Activated CD4-positive, CD25-positive, alpha-beta regulatory T cell (primary cell): Measurements from ENCODE around the gene PPIC.

Experiments used
- DNase-seq, 4 experiments: peaks; one replicate each; lab custom pipeline; 2025; lab: John Stamatoyannopoulos, UW

PPIC gene

DNA sequence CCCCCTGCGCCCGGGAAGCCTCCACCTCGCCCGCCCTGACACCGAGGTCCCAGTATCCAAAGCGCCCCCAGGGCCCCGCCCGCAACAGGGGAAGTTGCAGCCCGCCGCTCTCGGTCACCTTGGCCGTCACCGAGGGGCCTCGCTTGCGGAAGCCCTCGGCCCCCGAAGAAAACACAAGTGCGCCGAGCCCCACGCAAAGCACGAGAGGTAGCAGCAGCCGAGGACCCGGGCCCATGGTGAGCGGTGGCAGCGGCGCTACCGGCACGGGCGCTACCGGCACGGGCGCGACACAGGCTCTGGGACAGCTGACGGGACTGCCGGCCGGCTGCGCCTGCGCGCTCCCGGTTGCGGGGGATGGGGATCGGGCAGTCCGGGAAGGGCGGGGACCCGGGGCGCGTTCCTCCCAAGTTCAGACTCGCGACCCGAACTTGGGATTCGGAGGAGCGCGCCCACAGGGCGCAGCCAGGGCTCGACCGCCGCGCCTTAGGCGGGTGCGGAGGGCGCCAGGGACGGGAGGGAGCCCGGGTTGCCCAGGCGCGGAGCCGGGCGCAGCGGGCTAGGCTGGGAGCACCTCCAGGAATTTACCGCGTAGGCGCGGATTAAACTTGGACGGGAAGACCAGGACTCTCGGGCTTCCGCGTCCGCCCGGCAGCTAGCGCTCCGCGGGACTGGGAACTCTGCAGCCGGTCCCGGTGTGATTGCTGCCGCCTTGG is at the start of gene PPIC:
Gene PPIC (minus strand): TSS at position 335 of the 713 bp plus-strand sequence. CDS start 100 bp downstream, at position 235.
- DNase-seq = no peak

GRCh38 chr5:123085638-123086286 is 49.2 kb upstream of the PPIC start:
- DNase-seq = no peak

GRCh38 chr5:123084730-123085605 is 48.4 kb upstream of the PPIC start:
- no peak for DNase-seq

GRCh38 chr5:123083298-123083697 is 46.8 kb upstream of the PPIC start:
- no peak for DNase-seq

DNA sequence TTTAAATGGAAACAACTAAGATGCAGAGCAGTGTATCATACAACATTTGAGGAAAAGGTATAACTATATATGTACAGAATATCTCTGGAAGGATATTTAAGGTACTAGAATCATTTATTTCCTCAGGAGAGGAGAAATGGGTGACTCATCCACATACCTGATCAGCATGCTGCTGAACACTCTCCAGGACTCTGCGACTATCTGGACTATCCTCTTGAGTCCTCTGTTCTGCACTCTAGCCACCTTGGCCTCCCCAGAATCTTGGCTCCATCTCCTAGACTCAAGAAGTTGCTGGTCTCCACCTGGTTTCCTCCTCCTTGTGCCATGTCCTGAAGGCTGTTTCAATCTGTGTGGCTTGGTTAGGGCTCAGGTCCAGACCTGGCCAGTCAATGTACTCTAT is 43.7 kb upstream of the PPIC start:
- no peak for DNase-seq

DNA sequence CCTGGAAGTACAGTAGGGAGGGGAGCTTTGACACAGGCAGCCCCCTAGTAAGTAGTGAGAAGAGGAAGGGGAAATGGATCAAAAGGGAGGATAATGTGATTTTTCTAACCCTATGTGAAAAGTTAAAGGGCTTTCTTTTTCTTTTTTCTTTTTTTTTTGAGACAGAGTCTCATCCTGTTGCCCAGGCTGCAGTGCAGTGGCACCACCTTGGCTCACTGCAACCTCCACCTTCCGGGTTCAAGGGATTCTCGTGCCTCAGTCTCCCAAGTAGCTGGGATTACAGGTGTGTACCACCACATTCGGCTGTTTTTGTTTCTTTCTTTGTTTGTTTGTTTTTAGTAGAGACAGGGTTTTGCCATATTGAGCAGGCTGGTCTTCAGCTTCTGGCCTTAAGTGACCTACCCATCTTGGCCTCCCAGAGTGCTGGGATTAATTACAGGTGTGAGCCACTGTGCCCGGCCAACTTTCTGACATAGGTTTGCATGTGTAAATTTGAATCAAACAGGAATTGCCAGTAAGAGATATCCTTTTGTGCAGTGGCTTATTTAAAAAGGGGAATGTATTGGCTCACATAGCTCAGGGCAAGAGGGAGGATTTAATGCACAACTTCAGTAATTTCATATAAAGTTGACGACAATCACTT is 39.1 kb upstream of the PPIC start:
- no peak for DNase-seq

DNA sequence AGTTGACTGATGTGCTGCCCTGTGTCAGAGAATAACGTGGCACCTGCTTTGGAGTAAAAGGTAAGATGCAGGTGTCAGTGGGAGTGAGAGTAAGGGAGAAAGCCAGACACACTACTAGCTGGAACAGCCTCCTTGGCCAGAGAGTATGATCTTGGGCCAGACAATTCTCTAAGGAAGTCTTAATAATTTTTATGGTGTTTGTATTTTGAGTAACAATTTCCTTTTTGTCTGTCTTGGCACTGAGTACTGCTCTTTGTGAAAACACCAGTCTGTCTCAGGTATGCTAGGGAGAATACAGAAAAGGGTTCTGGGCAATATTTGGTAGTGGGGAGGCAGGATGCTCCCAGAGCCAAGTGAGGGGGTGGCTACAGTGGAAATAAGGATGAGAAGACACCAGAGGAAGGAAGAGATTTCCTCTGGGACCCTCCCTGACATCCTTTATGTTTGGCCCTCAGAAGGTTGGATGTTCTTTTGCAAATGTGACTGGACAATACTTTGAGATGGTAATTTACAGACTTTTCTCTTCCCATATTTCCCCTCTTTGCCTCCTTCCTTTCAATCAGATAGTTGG is 31.9 kb upstream of the PPIC start:
- DNase-seq = no peak

- DNase-seq = no peak
These were observed 29.5 kb upstream of the PPIC start for GRCh38 chr5:123066016-123066415.

DNA sequence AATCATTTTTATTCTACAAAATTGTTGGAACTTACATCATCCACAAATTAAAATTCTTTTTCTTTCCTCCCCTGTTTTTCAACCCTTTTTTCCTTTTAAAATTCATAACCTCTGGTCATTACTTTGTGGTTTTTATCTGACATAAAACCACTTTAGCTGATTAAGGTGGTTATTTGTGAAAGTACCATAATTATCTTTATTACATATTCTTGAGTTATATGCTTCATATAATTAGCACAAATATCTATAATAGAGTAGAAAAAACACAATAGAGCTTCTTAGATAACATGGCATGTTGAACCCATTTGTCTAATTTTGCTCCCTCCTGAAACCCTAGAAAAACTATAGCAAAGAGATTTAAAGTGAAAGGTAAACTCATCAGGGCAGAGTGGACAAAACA is 22.9 kb upstream of the PPIC start:
- no peak for DNase-seq

DNA sequence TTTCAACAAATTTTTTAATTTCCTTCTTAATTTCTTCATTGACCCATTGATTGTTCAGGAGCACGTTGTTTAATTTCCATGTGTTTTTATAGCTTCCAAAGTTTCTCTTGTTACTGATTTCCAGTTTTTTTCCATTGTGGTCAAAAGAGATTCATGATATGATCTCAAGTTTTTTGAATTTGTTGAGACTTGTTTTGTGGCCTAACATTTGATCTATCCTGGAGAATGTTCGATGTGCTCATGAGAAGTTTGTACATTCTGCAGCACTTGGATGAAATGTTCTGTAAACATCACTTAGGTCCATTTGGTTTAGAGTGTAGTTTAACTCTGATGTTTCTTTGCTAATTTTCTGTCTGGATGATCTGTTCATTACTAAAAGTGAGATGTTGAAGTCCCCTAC is 14.7 kb upstream of the PPIC start:
- no peak for DNase-seq

GRCh38 chr5:123047706-123048105 is 11.2 kb upstream of the PPIC start:
- DNase-seq = no peak

DNA sequence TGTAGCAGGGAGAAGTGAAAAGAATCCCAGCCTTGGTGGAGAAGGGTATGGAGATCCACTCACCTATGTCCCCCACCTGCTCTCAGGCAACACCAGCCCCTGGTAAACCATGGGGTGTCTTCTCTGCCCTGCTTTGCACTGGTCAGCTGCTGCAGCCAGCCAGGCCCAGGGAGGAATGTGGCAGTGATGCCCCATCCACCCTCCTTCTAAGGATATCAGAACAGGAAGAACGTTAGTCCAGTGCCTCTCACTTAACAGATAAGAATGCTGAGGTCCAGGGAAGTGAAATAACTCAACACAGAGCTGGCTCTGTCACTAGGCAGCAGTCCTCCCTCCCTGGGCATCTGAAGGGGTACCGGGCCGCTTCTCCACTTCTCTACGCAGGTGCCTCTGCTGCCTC is 9.7 kb upstream of the PPIC start:
- DNase-seq = no peak

DNA sequence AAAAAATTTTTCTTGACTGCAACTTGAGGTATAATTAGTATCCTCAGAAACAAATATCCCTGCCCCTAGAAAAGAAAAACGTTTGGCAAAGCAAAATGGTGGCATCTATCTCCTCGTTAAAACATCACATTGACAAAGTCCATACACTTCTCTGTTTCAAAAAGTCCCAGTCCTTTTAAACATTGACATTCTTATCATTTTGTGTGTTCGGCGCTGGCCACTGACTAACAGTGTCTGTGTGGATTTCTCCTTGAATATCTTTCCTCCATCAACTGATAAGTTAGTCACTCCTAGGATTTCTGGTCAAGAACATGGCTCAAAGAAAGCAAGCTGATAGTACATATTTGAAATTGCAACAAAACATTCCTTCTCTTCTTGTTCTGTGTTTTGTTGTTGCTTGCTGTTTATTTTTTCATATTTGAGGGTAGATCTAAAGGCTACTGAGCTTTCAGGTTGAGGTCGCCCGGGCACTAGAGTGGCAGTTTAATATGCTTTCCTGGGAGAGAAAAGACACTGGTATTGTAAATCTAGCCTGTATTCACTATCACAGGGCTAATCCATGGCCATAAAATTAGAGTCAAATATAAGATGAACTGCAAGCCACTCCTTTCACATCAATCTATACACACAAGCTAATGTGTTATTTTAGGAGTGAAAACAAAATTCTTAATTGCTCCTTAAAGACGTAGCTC is 8.5 kb upstream of the PPIC start:
- no peak for DNase-seq

- DNase-seq = no peak
These were observed 3.1 kb upstream of the PPIC start for GRCh38 chr5:123039673-123040072.

GRCh38 chr5:123037104-123037418 is 536 bp upstream of the PPIC start:
- DNase-seq = no peak

DNA sequence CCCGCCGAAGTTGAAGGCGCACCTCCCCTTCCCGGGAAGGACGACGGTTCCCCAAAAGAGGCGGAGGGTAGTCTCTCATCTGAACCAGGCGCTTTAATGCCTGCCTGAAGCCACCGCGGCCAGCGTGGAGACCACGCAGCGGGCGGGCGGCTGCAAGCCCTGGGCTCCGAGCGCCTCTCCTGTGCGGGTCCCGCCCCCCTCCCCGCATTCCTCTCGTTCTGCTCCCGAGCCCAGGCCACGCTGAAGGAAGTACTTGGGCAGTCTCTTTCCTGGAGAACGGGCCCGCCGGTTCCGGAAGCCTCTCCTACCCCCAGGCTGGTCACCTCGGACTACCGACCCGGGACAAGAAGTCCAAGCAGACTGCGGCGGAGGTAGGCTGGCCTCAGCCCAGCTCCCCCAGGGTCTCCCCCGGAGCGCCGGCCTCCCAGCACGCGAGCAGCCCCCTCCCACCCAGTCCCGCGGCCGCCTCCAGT is 571 bp downstream of the PPIC start:
- DNase-seq = no peak

DNA sequence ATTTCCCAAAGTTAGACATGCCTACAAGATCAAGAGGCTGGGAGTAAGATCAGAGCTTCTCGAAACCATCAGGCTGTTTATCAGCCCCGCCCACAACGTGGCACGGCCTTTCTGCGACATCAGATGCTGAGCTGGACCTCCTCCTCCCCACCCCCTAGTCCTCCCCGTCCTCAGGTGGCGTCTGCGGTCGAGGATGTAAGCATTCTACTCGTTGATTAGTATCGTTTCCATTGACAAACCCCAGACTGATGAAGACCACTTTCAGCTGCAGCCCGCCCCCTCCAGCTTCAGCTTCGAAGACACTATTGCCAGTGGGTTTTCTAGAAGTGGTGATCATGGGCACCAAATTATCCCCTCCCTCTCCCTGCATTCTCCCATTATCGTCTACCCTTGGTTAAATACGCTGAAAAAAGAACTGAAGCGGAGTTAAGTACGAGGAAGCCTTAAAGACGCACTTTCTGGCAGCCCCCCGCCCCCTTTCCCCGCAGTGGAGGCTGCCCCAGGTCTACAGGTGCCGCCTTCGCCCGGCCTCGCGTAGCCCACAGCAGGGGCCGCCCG is 1.1 kb downstream of the PPIC start:
- DNase-seq = no peak

- DNase-seq = no peak
These were observed 3.3 kb downstream of the PPIC start for GRCh38 chr5:123033157-123033671.

DNA sequence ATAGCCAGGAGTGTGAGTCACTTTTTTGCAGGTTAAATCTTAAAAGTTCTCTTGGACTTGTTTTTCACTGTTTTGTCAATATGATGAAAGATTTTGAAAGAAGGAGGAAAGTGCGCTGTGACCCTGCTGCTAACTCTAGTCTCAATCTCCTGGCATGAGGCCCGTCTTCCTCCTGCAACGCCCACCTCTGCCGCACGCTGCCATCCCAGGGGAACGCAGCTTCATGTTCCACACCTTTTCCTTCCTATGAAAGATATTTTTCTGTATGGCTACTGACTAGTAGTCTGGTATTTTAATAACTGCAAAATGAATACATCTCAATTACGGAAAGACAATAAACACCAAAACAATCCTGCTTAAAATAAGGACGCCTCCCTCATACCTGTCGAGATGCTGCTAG is 8.3 kb downstream of the PPIC start:
- DNase-seq = no peak

- no peak for DNase-seq
These were observed 21.8 kb downstream of the PPIC start for GRCh38 chr5:123014689-123015088.

GRCh38 chr5:123012321-123012720 is 24.2 kb downstream of the PPIC start:
- no peak for DNase-seq
